ENCODE measurements around the gene PRICKLE2. TPM values are rescaled to one million over a fixed set of nuclear protein-coding genes. Genes with fewer than 3 reads are reported as not detected.

Gene PRICKLE2
- total and polyA plus RNA-seq, 8 donors, result 34.3 to 48.2 (median 41.9) TPM

DNA sequence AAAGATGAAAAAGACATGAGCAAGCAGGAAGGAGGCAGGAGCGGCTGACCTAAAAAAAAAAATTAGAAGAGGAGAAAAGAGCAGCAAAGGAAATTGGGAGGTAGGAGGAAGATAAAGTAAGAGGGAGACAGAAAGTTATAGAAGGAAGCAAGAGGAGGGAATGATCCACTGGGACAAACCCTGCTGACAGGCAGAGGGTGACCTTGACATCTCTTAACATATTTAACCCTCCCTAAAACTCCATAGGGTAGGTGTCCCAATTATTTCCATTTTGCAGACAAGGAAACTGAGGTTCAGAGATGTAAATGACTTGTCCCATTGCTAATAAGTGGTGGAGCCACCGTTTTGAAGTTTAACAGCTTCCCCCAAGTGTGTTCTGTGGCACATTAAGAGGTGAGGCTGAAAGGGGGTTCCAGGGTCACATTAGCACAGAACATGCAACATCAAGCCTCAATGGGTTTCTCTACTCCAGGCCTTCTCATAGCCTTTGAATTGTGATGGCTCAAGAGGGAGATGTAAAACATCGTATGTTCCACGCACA lies 37.4 kb upstream of the PRICKLE2 start:
- no peak overlapping the region for H3K27ac ChIP-seq
- peaks cover 0 to 4% of the 10 kb centered on the region in 2 donors for H3K27me3 ChIP-seq
- intact Hi-C loops (cut with DNase I), result no loop called here
- no peak overlapping the region for H3K4me3 ChIP-seq
- TF ChIP-seq, protein P1, sequence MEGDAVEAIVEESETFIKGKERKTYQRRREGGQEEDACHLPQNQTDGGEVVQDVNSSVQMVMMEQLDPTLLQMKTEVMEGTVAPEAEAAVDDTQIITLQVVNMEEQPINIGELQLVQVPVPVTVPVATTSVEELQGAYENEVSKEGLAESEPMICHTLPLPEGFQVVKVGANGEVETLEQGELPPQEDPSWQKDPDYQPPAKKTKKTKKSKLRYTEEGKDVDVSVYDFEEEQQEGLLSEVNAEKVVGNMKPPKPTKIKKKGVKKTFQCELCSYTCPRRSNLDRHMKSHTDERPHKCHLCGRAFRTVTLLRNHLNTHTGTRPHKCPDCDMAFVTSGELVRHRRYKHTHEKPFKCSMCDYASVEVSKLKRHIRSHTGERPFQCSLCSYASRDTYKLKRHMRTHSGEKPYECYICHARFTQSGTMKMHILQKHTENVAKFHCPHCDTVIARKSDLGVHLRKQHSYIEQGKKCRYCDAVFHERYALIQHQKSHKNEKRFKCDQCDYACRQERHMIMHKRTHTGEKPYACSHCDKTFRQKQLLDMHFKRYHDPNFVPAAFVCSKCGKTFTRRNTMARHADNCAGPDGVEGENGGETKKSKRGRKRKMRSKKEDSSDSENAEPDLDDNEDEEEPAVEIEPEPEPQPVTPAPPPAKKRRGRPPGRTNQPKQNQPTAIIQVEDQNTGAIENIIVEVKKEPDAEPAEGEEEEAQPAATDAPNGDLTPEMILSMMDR (IDR thresholded peaks at IDR 0.05), result no peak
- no peaks in the 10 kb centered on the region for H3K36me3 ChIP-seq
- ATAC-seq, result no peak
- H3K4me1 ChIP-seq, result peaks cover 3 to 18% of the 10 kb centered on the region in 2 donors
- DNase-seq, result no peak
- no peaks in the 10 kb centered on the region for H3K9me3 ChIP-seq

DNA sequence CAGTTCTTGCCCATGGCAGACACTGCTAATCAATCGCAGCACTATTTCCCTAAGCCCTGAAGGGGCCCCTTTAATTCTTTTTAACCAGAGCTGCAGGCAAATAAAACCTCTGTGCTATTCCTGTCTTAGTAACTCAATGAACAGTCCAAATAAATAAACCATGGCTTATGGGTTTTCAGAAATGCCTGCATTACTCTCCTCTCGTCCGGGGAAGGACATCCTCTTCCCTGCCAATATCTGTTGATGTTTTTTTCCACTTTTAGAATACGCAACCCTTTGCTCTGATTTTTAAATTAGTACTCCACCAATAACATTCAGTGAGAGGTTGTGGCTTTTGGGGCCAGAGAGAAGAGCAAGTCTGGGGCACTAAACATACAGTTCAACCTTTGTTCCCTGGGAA lies 35.2 kb upstream of the PRICKLE2 start:
- H3K27ac ChIP-seq, result peak overlapping the region; percentile 16 to 34
- intact Hi-C loops (cut with DNase I), result no loop called here

DNA sequence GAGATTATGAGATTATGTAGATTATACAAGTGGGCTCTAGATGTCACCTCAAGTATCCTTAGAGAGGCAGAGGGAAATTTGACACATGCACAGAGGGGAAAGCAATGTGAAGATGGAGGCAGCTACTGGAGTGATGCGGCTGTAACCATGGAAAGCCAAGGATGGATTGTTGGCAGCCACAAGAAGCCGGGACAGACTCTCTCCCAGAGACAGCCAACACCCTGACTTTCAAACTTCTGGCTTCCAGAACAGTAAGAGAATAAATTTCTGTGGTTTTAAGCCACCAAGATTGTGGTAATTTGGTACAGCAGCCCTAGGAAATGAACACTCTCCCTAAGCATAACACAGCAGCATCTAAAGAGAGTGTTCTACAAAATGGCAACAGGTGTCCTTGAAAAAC lies 34.4 kb upstream of the PRICKLE2 start:
- no peak for ATAC-seq
- H3K4me3 ChIP-seq, result no peak overlapping the region
- TF ChIP-seq, protein P1 (IDR thresholded peaks at IDR 0.05), result no peak
- no peak for DNase-seq
- H3K9me3 ChIP-seq, result no peaks in the 10 kb centered on the region
- intact Hi-C loops (cut with DNase I), result no loop called here
- H3K27ac ChIP-seq, result no peak overlapping the region
- peaks cover 3% of the 10 kb centered on the region in 2 donors for H3K4me1 ChIP-seq
- H3K27me3 ChIP-seq, result no peaks in the 10 kb centered on the region
- no peaks in the 10 kb centered on the region for H3K36me3 ChIP-seq

More for the DNA sequence above, 35.2 kb upstream of the PRICKLE2 start:
- DNase-seq (no peak), ATAC-seq (no peak)
- H3K36me3 ChIP-seq, result no peaks in the 10 kb centered on the region
- TF ChIP-seq, protein P1 (IDR thresholded peaks at IDR 0.05), result no peak
- H3K27me3 ChIP-seq, result no peaks in the 10 kb centered on the region
- H3K9me3 ChIP-seq, result no peaks in the 10 kb centered on the region
- H3K4me1 ChIP-seq, result peaks cover 3 to 4% of the 10 kb centered on the region in 2 donors
- no peak overlapping the region for H3K4me3 ChIP-seq

DNA sequence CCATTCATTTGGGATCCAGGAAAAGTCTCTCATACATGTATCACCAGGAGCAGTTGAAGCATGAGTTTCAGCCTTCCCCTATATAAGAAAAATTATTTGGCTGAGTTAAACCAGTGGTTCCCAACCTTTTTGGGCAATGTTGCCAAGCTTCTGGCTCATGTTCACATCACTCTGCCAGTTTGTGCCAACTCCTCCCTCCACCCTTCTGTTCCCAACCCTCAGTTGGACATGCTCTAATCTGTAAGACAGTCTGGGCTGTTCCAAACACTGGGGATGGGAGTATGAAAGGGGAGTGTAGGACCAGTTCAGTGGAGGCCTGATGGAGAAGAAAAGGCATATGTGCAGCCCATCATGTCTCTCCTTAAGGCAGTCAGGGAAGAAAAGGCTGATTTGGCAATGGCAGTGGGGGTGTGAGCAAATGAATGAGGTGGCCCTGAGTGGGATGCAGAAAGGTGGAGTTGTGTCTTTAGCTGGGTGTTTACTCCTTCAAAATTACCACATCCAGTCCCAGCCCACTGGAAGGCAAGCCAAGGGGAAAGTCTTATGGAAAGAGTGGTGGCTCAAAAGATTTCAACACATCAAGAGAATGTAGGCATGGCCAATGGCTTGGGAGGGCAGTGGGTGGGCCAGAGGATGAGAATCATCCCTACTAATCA lies 32.0 kb upstream of the PRICKLE2 start:
- Histone ChIP-seq H3K27ac (no peak overlapping the region), H3K9me3 (no peaks in the 10 kb centered on the region), H3K27me3 (no peaks in the 10 kb centered on the region), H3K36me3 (no peaks in the 10 kb centered on the region), H3K4me3 (no peak overlapping the region), H3K4me1 (no peaks in the 10 kb centered on the region)
- intact Hi-C loops (cut with DNase I), result no loop called here
- TF ChIP-seq, protein P1 (IDR thresholded peaks at IDR 0.05), result no peak
- ATAC-seq (no peak), DNase-seq (no peak)

DNA sequence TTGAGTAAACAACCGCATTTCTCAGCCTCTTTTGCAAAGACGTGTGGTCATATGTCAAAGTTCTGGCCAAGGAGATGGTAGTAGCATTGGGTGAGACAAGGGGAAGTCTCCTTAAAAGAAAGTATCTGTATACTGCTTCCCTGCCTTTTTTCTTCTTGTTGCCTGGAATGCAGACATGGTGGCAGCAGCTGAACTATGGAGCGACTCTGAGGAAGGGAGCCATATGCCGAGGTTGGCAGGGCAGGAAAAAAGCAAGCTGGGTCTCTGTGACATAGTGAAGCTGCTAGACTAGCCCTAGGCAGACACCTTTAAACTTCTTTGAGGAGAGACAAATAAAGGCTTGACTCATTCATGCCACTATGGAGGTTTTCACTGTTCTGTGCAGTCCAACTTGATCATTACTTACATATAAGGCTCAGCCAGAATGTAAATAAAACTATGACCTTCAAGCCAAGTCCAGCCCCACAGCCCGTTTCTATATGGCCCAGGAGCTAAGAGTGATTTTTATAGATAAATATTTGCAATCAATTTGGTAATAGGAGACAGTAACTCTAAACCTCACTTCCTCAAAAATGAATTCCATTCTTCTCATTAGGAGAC lies 30.6 kb upstream of the PRICKLE2 start:
- Histone ChIP-seq H3K4me1 (no peaks in the 10 kb centered on the region), H3K27me3 (no peaks in the 10 kb centered on the region), H3K4me3 (no peak overlapping the region), H3K9me3 (no peaks in the 10 kb centered on the region), H3K36me3 (no peaks in the 10 kb centered on the region), H3K27ac (no peak overlapping the region)
- intact Hi-C loops (cut with DNase I), result no loop called here
- no peak for ATAC-seq
- DNase-seq, result no peak
- TF ChIP-seq, protein P1 (IDR thresholded peaks at IDR 0.05), result no peak

All from left lung (tissue), 10 donors.